Measurements from ENCODE around the gene SORBS2.

Gene SORBS2

GRCh38 chr4:185773419-185773818 lies 38.6 kb downstream of the SORBS2 start:
- DNase-seq (ENCODE audit: low read depth): no peak

- DNase-seq (ENCODE audit: low read depth): no peak
Observed at GRCh38 chr4:185772391-185773093, 39.5 kb downstream of the SORBS2 start.

GRCh38 chr4:185771711-185772390 lies 40.1 kb downstream of the SORBS2 start:
- no peak for DNase-seq (ENCODE audit: low read depth)

GRCh38 chr4:185767528-185767927 lies 44.5 kb downstream of the SORBS2 start:
- DNase-seq (ENCODE audit: low read depth): no peak

GRCh38 chr4:185764876-185765275 lies 47.1 kb downstream of the SORBS2 start:
- no peak for DNase-seq (ENCODE audit: low read depth)

GRCh38 chr4:185761352-185762235 lies 50.4 kb downstream of the SORBS2 start:
- no peak for DNase-seq (ENCODE audit: low read depth)

- no peak for DNase-seq (ENCODE audit: low read depth)
Observed at GRCh38 chr4:185758807-185759206, 53.2 kb downstream of the SORBS2 start.

GRCh38 chr4:185755451-185755850 lies 56.5 kb downstream of the SORBS2 start:
- DNase-seq (ENCODE audit: low read depth): no peak

- DNase-seq (ENCODE audit: low read depth): no peak
Observed at GRCh38 chr4:185754961-185755360, 57.0 kb downstream of the SORBS2 start.

GRCh38 chr4:185752872-185753271 lies 59.1 kb downstream of the SORBS2 start:
- no peak for DNase-seq (ENCODE audit: low read depth)

GRCh38 chr4:185749858-185750257 lies 62.1 kb downstream of the SORBS2 start:
- DNase-seq (ENCODE audit: low read depth): no peak

GRCh38 chr4:185748901-185749390 lies 63.0 kb downstream of the SORBS2 start:
- no peak for DNase-seq (ENCODE audit: low read depth)

- DNase-seq (ENCODE audit: low read depth): no peak
Observed at GRCh38 chr4:185745891-185746290, 66.1 kb downstream of the SORBS2 start.

- DNase-seq (ENCODE audit: low read depth): no peak
Observed at GRCh38 chr4:185744946-185745345, 67.0 kb downstream of the SORBS2 start.

- no peak for DNase-seq (ENCODE audit: low read depth)
Observed at GRCh38 chr4:185744488-185744862, 67.5 kb downstream of the SORBS2 start.

- DNase-seq (ENCODE audit: low read depth): no peak
Observed at GRCh38 chr4:185743722-185744487, 68.1 kb downstream of the SORBS2 start.

GRCh38 chr4:185742766-185743165 lies 69.2 kb downstream of the SORBS2 start:
- DNase-seq (ENCODE audit: low read depth): no peak

- DNase-seq (ENCODE audit: low read depth): no peak
Observed at GRCh38 chr4:185741795-185742194, 70.2 kb downstream of the SORBS2 start.

- no peak for DNase-seq (ENCODE audit: low read depth)
Observed at GRCh38 chr4:185740471-185740873, 71.5 kb downstream of the SORBS2 start.

GRCh38 chr4:185738820-185739219 lies 73.2 kb downstream of the SORBS2 start:
- DNase-seq (ENCODE audit: low read depth): no peak

GRCh38 chr4:185738038-185738552 lies 73.9 kb downstream of the SORBS2 start:
- DNase-seq (ENCODE audit: low read depth): no peak
